HepG2 (cell line): ENCODE data around the gene CERS1. TPM values are rescaled to one million over a fixed set of nuclear protein-coding genes. Genes with fewer than 3 reads are reported as not detected.
A peak's percentile ranks its signal among the peaks of the same experiment; 100 is the strongest.

ENCODE experiments used
- CHD2 ChIP-seq: IDR thresholded peaks from 2 replicates; pipeline ENCODE4 v1.6.1; 2011; ENCODE audit warnings: low read depth, low read length, improper control_type of control experiment
- EHMT2 ChIP-seq: fragments of 200-600 bp; sonication (generic); IDR thresholded peaks from 2 replicates; pipeline ENCODE4 v1.7.0; 2017; ENCODE audit warnings: antibody characterized with exemption, low read depth, low read length, borderline replicate concordance
- EZH2 ChIP-seq: conservative IDR thresholded peaks from 2 replicates; pipeline ENCODE4 v1.6.1; 2012; ENCODE audit warnings: mild to moderate bottlenecking, low read depth, low read length, moderate library complexity
- GATA4 ChIP-seq: sonication (generic); IDR thresholded peaks from 2 replicates; pipeline ENCODE4 v1.6.1; 2016; ENCODE audit warnings: antibody characterized with exemption, low read depth, borderline replicate concordance
- HNF4A ChIP-seq: sonication (generic); formaldehyde crosslinking; IDR thresholded peaks from 2 replicates; pipeline ENCODE4 v1.4.0; 2020; ENCODE audit warnings: missing genetic modification reagents
- ISX ChIP-seq: sonication (generic); formaldehyde crosslinking; conservative IDR thresholded peaks from 2 replicates; pipeline ENCODE4 v1.5.0; 2020; ENCODE audit warnings: missing genetic modification reagents
- NKX3-1 ChIP-seq: sonication (generic); formaldehyde crosslinking; IDR thresholded peaks from 2 replicates; pipeline ENCODE4 v1.5.0; 2020; ENCODE audit warnings: missing genetic modification reagents
- NONO ChIP-seq, 2 experiments: fragments of 450-650 bp in 1 of 2; sonication (generic) in 1 of 2; formaldehyde crosslinking in 1 of 2; IDR thresholded peaks in 1 of 2; conservative IDR thresholded peaks in 1 of 2; 2 replicates each; pipeline versions ENCODE4 v1.6.1 to v1.8.0; 2017 to 2022; ENCODE audit warnings: mild to moderate bottlenecking in 1 of 2, missing genetic modification reagents in 1 of 2, moderate library complexity in 1 of 2
- RARG ChIP-seq: sonication (generic); formaldehyde crosslinking; IDR thresholded peaks from 2 replicates; pipeline ENCODE4 v1.4.0; 2020; ENCODE audit warnings: low read depth, mild to moderate bottlenecking, missing genetic modification reagents
- SIX4 ChIP-seq: sonication (generic); formaldehyde crosslinking; IDR thresholded peaks from 2 replicates; pipeline ENCODE4 v1.4.0; 2020; ENCODE audit warnings: missing genetic modification reagents
- SMAD9 ChIP-seq: sonication (generic); formaldehyde crosslinking; IDR thresholded peaks from 2 replicates; pipeline ENCODE4 v1.5.1; 2020; ENCODE audit warnings: mild to moderate bottlenecking, missing genetic modification reagents
- SMYD3 ChIP-seq: sonication (generic); formaldehyde crosslinking; IDR thresholded peaks from 2 replicates; pipeline ENCODE4 v1.8.1; 2023; ENCODE audit warnings: mild to moderate bottlenecking, missing genetic modification reagents
- SNAPC2 ChIP-seq: sonication (generic); formaldehyde crosslinking; IDR thresholded peaks from 2 replicates; pipeline ENCODE4 v1.8.1; 2022; ENCODE audit warnings: mild to moderate bottlenecking, missing genetic modification reagents
- SRY ChIP-seq: sonication (generic); formaldehyde crosslinking; IDR thresholded peaks from 2 replicates; pipeline ENCODE4 v1.8.0; 2022; ENCODE audit warnings: mild to moderate bottlenecking, missing genetic modification reagents
- STAT5B ChIP-seq: sonication (generic); formaldehyde crosslinking; IDR thresholded peaks from 2 replicates; pipeline ENCODE4 v1.4.0; 2020; ENCODE audit warnings: missing genetic modification reagents
- TCF12 ChIP-seq, 2 experiments: fragments of 450-650 bp in 1 of 2; sonication (generic) in 1 of 2; formaldehyde crosslinking in 1 of 2; IDR thresholded peaks; 2 replicates each; pipeline versions ENCODE4 v1.6.1 to v1.8.0; 2017 to 2022; ENCODE audit warnings: antibody characterized with exemption in 1 of 2, mild to moderate bottlenecking in 1 of 2, missing genetic modification reagents in 1 of 2, moderate library complexity in 1 of 2
- XBP1 ChIP-seq: sonication (generic); formaldehyde crosslinking; IDR thresholded peaks from 2 replicates; pipeline ENCODE4 v1.5.0; 2020; ENCODE audit warnings: missing genetic modification reagents
- ZNF253 ChIP-seq: sonication (generic); formaldehyde crosslinking; IDR thresholded peaks from 2 replicates; pipeline ENCODE4 v1.8.0; 2022; ENCODE audit warnings: mild to moderate bottlenecking, missing genetic modification reagents, borderline replicate concordance
- ZNF264 ChIP-seq: sonication (generic); formaldehyde crosslinking; IDR thresholded peaks from 2 replicates; pipeline ENCODE4 v1.4.0; 2020; ENCODE audit warnings: missing genetic modification reagents
- ZNF317 ChIP-seq: sonication (generic); formaldehyde crosslinking; IDR thresholded peaks from 2 replicates; pipeline ENCODE4 v1.5.0; 2020; ENCODE audit warnings: mild to moderate bottlenecking, missing genetic modification reagents
- ZNF326 ChIP-seq: sonication (generic); formaldehyde crosslinking; IDR thresholded peaks from 2 replicates; pipeline ENCODE4 v1.4.0; 2020; ENCODE audit warnings: missing genetic modification reagents, borderline replicate concordance
- ZNF446 ChIP-seq: sonication (generic); formaldehyde crosslinking; IDR thresholded peaks from 2 replicates; pipeline ENCODE4 v1.5.0; 2020; ENCODE audit warnings: mild to moderate bottlenecking, missing genetic modification reagents
- polyA plus RNA-seq, 8 experiments: library from polyadenylated mRNA; depleted of rRNA in 3 of 8; stranded (reverse) in 7 of 8; unstranded in 1 of 8; fragments of >200 nt; fragmentation: Illumina TruSeq in 4 of 8; extraction: Trizol in 4 of 8; gene quantifications; 2 replicates each; pipeline versions ENCODE4 v1.2.1 to v1.2.3, GENCODE V29; 2011 to 2016; ENCODE audit warnings: low read depth in 4 of 8, missing spikeins in 1 of 8, mixed read lengths in 1 of 8; ENCODE audit not compliant: insufficient read depth in 1 of 8
- total RNA-seq, 5 experiments: library from RNA; depleted of rRNA; stranded (reverse); fragments of >200 nt; fragmentation: Illumina TruSeq; extraction: Trizol; gene quantifications; 2 replicates each; pipeline ENCODE4 v1.2.3, GENCODE V29; 2016; ENCODE audit warnings: low read depth in 1 of 5
- TF ChIP-seq, protein P1 (sequence below): sonication (generic); formaldehyde crosslinking; conservative IDR thresholded peaks from 2 replicates; pipeline ENCODE4 v1.4.0; 2020; ENCODE audit warnings: missing genetic modification reagents
- TF ChIP-seq, protein P2 (sequence below): sonication (generic); formaldehyde crosslinking; IDR thresholded peaks from 2 replicates; pipeline ENCODE4 v1.5.0; 2020; ENCODE audit warnings: mild to moderate bottlenecking, missing genetic modification reagents
- TF ChIP-seq, protein P3 (sequence below): sonication (generic); formaldehyde crosslinking; IDR thresholded peaks from 2 replicates; pipeline ENCODE4 v1.5.0; 2020; ENCODE audit warnings: missing genetic modification reagents

Gene CERS1
- total and polyA plus RNA-seq, 2 of the 13 experiments (the other 11 are each of a cell fraction or from before 2014, with no cell fraction given), result 4.6 to 9.8 TPM

DNA sequence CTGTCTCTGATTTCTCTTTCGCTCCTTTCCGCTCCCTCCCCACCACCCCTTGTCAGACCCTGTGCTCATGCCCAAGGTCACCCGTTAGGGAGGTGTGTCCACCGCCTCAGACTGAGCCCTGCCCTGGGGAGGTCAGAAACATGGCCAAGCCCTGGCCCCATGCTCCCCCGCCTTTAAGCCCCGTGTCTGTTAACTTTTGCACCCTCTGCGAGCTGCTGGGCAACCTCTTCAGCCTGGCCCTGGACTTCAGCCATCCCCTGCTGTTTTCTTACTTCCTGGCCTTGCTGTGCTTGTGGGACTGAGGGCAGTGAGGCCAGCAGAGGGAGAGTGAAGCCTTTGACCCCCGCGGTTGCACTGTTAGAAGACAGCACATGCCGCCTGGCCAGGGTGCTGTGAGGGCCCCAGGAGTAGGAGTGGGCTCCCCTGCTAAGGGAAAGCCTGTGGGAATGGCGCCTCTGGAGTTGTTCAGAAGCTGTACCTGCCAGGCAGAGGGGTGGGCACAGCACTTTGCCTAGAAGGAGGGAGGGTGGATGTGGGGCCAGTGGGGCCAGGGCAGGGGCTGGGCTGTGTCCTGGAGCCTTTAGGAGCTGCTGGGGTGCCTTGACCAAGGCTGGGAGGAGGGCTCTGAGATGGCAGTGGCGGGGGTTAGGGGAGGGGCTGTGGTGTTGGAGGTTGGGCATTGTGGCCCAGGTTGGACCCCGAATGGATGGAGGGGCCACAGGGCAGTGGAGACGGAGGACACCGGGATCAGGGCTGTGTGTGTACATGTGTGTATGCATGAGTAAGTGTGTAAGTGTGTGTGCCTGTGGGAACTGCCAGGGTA is 56.3 kb downstream of the CERS1 start (continued):
- TF ChIP-seq, protein P1, sequence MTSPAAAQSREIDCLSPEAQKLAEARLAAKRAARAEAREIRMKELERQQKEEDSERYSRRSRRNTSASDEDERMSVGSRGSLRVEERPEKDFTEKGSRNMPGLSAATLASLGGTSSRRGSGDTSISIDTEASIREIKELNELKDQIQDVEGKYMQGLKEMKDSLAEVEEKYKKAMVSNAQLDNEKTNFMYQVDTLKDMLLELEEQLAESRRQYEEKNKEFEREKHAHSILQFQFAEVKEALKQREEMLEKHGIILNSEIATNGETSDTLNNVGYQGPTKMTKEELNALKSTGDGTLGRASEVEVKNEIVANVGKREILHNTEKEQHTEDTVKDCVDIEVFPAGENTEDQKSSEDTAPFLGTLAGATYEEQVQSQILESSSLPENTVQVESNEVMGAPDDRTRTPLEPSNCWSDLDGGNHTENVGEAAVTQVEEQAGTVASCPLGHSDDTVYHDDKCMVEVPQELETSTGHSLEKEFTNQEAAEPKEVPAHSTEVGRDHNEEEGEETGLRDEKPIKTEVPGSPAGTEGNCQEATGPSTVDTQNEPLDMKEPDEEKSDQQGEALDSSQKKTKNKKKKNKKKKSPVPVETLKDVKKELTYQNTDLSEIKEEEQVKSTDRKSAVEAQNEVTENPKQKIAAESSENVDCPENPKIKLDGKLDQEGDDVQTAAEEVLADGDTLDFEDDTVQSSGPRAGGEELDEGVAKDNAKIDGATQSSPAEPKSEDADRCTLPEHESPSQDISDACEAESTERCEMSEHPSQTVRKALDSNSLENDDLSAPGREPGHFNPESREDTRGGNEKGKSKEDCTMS (CRISPR knock-in tag), result no peak
- TF ChIP-seq, protein P2, sequence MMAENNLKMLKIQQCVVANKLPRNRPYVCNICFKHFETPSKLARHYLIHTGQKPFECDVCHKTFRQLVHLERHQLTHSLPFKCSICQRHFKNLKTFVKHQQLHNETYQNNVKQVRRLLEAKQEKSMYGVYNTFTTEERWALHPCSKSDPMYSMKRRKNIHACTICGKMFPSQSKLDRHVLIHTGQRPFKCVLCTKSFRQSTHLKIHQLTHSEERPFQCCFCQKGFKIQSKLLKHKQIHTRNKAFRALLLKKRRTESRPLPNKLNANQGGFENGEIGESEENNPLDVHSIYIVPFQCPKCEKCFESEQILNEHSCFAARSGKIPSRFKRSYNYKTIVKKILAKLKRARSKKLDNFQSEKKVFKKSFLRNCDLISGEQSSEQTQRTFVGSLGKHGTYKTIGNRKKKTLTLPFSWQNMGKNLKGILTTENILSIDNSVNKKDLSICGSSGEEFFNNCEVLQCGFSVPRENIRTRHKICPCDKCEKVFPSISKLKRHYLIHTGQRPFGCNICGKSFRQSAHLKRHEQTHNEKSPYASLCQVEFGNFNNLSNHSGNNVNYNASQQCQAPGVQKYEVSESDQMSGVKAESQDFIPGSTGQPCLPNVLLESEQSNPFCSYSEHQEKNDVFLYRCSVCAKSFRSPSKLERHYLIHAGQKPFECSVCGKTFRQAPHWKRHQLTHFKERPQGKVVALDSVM, result peak; percentile 52; the same call in 1 of the 2 replicates
- TF ChIP-seq CHD2, result no peak
- TF ChIP-seq ZNF264 (CRISPR knock-in tag), result 0 out of 2 replicates have a peak, but pooled peaks have one; percentile 18
- no peak for TF ChIP-seq EZH2
- peak; percentile 66; the same call in 1 of the 2 replicates for TF ChIP-seq SNAPC2 (CRISPR knock-in tag)
- peak; percentile 42; the same call in 1 of the 2 replicates for TF ChIP-seq NKX3-1 (CRISPR knock-in tag)
- peak; percentile 97 for TF ChIP-seq HNF4A (CRISPR knock-in tag)
- TF ChIP-seq ISX (CRISPR knock-in tag), result no peak
- no peak for TF ChIP-seq SIX4
- no peak for TF ChIP-seq ZNF326 (CRISPR knock-in tag)
- TF ChIP-seq XBP1 (CRISPR knock-in tag), result no peak
- no peak for TF ChIP-seq GATA4
- TF ChIP-seq ZNF253 (CRISPR knock-in tag), result no peak
- TF ChIP-seq SRY (CRISPR knock-in tag), result peak; percentile 86
- TF ChIP-seq, protein P3, sequence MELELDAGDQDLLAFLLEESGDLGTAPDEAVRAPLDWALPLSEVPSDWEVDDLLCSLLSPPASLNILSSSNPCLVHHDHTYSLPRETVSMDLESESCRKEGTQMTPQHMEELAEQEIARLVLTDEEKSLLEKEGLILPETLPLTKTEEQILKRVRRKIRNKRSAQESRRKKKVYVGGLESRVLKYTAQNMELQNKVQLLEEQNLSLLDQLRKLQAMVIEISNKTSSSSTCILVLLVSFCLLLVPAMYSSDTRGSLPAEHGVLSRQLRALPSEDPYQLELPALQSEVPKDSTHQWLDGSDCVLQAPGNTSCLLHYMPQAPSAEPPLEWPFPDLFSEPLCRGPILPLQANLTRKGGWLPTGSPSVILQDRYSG (CRISPR knock-in tag), result no peak
- no peak for TF ChIP-seq EHMT2
- TF ChIP-seq STAT5B (CRISPR knock-in tag), result 0 out of 2 replicates have a peak, but pooled peaks have one; percentile 43
- 0 out of 2 replicates have a peak, but pooled peaks have one; percentile 23 for TF ChIP-seq ZNF446 (CRISPR knock-in tag)
- TF ChIP-seq SMYD3 (CRISPR knock-in tag), result no peak
- TF ChIP-seq SMAD9 (CRISPR knock-in tag), result no peak
- no peak for TF ChIP-seq NONO (IDR thresholded peaks at IDR 0.05)
- peak; percentile 90 for TF ChIP-seq NONO (CRISPR knock-in tag; conservative IDR thresholded peaks at IDR 0.05)
- TF ChIP-seq ZNF317 (CRISPR knock-in tag), result 0 out of 2 replicates have a peak, but pooled peaks have one; percentile 66
- TF ChIP-seq RARG (CRISPR knock-in tag), result no peak
- TF ChIP-seq TCF12 (IDR thresholded peaks at IDR 0.05), result no peak
- no peak for TF ChIP-seq TCF12 (CRISPR knock-in tag; IDR thresholded peaks at IDR 0.05)
